CD4-positive, alpha-beta T cell treated with Interleukin-12 subunit alpha and Interleukin-12 subunit beta, for 1 hour (primary cell): ENCODE measurements around the gene ZNF462.

Experiments used
- DNase-seq: peaks from one replicate; pipeline ENCODE4 v3.0.0-alpha.2; 2020

The ZNF462 gene

DNA sequence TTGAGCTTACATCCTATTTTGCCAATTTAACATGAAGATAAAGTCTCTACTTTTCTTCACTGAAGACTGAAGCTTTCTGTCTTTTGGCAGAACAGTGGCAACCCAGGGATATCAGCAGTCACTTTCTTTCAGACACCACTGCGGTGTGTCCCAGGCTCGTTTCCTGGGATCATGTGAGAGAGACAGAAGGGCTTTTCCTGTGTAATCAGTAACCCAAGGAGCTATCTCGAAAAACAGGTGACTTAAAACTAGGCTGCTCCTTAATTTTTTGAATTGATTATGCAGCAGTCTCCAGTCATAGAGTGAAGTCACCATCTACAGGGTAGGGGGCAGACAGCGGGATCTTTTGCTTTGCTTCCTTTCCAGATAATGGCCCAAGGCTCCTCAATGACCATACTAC is 68.5 kb downstream of the ZNF462 start:
- DNase-seq, result no peak

DNA sequence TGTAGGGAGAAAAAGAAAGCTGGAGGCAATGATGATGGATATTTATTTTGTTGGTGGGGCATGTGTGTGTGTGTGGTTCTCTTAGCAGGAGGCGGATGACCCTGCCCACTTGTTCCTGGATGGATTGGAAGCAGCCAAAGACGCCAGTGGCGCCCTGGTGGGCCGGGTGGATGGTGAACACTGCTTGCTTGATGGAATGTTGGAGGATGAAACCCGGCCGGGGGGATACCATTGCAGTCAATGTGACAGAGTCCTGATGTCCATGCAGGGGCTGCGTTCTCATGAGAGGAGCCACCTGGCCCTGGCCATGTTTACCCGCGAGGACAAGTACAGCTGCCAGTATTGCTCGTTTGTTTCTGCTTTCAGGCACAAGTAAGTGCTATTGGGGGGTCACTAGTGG is 69.2 kb downstream of the ZNF462 start:
- DNase-seq, result no peak

DNA sequence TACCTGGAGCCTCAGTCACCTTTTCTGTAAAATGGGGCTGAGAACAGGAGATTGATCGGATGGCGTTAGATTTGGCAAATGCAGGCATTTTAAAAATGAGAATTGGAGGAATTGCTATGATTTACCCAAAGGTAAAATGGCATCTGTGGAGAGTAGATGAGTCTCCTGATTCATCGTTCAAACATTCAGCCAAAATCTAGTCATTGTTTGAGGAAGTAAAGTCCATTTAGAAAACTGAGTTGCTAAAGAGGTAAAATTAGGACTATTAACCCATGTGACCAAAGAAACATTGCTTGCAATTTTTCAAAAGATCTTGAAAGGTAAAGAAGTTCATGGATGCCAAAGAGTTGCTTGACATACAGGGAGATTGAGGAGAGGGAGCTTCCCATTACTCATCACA is 69.7 kb downstream of the ZNF462 start:
- no peak for DNase-seq

DNA sequence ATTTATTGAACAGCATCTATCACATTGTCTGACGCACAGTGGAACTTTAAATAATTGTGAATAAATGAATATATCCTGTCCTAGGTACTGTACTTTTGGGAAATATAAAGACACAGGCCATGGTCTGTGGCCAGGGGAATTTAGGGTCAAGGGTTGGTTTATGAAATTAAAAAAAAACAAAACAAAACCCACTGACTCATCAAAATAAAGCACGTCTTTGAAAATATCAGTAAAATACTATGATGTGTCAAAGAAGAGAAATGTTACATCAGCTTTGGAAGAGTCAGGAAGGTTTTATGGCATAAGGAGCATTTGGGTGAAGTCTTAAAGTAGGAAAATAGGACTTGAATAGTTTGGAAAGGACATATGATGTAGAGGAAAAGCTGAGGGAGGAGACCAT is 70.5 kb downstream of the ZNF462 start:
- DNase-seq, result no peak

DNA sequence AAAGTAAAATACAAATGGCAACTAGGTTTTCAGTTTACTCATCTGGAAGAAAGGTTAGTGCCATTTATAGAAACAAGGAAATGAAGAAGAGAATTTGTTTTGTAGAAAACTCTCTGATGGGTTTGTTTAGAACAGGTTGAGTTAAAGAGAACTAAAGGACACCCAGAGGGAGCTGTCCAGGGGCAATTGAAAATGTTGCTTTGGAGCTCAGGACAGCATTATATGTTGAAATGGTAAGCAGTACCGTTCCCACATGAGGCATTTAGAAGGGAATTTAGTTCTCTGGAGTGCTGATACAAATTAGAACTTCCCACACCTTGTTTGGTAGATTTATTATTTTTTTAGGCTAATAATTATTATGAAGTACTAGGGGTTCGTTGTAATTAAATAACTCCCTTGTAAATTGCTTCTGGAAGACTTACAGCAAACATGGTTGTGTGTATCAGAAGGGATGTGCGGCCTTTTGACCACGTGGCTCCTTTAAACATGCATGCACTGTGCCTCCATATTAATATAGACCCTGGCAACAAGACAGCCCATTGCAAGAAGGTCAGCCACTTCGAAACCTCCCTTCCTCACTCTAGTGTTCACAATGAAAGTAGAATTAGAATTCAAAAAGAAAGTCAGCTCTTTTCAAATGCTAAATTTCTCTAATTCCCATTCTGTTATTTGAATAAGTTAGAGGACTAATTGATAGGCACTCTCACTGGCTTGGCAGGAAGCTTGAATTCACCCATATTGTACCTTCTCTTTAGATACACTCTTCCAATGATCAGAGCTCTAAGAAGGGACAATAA is 71.7 kb downstream of the ZNF462 start:
- no peak for DNase-seq

DNA sequence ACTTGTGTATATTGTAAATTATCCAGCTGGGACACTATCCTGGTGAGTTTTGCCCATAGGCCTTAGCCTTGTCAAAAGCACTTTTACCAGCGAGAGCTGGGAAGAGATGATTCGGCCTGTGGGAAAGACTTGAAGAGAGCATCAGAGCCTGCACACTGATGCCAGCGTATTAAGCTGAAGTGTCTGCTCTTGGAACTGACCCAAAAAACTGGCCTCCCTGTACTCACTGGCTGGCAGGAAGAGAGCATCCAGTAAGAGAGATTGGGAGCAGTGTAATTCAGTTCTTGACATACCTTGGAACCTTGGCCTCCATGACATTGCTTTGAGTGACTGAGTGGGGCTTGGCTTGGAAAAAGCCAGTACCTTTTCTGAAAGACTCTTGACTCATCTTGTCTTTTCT is 73.7 kb downstream of the ZNF462 start:
- no peak for DNase-seq

DNA sequence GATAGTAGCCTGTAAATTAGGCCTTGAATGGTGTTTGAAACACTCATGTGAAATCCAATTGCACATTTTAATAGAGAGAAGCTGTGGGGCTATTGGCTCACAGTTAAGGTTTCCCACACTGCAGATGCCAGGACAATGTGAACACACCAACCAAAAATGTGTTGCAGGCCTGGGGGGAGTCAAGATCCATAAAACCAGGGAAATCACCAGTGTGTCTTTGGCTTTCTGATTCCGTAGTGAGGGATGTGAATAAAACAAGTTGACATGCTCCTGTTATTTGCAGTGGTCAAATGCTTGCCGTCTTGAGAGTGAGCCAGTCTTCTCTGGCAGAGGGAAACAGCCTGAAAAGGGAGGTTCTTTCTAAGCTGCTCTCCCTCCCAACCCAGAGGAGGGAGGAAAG is 79.0 kb downstream of the ZNF462 start:
- DNase-seq, result no peak

DNA sequence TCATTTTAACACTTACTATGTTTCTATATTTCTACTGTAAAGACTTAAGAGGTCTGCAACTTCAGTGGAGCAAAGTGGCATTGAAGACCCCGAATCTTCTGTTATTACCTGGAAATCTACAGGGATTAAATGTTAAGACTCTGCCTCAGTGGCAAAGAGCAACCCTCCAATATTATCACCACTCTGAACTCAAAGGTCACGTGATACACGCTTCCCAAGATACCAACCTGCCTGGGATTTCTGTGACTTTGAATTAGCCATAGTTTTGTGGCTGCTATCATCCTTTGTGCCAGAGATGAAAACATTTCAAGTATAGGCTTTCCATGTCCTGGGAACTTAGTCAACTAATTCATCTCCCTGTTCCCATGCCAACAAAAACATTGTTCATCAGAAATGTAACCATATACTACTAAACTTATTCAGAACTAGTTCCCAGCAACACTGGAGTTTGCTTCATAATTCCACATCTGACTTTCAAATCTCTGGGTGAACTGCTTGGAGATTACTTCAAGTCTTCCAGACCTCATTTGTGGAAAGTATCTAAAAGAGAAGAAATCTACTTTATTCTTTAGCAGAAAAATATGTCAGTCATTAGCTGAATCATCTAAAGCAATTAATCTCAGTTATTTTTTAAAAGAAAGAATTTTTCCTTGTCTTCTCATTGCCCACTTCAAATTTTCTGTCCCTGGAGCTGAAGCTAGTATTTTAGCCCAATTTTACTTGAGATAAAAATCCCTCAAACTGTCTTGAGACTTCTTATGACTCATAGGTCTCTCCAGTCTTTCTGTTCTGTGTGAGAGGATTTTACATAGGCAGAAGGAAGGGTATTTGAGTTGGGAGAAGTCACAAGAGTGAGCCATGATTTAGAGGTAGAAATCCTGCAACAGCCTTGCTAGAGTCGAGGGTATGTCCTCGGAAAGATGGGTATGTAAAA is 83.0 kb downstream of the ZNF462 start:
- DNase-seq, result no peak

DNA sequence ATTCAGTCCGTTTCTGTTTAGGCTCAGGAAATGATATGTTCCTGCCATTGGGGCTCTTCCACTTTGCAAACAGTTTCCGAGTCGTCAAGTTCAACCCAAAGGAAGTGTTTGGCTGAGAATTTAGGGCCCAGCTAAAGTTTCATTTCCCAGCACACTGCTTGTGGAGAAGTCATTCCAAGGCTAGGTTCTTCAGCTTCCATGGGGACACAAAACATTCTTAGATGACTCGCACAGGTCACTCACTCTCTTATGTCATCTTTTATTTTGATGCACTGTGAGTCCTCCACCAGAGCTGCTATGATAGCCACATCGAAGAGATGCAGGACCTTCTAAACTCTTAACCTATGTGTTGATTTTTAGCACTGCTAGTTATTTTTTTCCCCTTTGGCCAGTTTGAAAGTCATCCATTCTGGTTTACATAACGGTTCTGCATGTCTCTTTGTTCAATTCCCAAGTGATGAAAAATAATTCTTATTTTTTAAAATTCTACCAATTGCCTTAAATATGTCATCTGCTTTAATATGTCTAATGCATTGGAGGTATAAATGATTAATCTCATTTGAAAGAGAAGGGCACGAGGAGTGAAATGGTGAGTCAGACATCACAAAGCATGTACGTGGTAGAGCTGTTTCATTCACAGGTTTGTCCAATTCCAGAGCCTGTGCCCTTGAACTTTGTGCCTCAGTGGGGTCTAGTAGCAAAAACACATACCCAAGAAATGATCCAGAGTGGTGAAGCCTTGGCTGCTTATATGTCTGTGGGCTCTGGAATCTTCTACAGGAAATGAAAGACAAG is 84.3 kb downstream of the ZNF462 start:
- DNase-seq, result no peak

DNA sequence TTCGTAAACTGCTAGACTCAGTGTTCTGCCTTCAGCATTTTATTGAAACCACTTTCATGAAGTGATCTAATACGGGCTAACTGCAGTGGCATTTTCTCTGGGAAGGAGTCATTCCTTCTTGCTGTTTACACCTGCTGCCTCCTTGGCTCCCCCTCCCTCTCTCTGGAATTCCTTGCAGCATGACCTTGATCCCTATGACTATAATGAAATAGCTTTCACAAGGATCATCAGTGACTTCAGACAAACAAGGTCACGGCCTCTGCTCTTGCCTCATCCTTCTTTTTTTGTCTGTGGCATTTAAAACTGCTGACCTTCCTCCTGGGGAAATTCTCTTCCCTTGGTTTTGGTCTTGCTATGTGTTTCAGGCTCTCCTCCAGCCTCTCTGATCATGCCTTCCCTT is 90.2 kb downstream of the ZNF462 start:
- DNase-seq, result no peak

DNA sequence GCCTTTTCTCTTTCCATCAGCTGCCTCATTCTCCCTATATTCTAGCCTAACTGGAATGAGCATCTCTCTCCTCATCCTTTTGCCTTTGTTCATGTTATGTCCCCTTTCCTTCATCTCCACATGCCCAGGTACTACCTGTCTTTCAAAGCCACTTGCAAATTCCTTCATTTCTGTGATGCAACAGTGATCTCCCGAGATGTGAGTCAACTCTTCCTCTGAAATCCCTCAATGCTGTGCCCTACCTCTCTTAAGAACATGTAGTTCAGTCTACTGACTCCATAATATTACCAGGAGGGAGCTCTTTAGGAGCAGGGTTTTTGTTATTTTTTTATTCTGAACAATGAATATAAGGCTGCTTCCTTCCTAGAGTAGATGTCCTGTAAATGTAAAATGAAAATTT is 91.6 kb downstream of the ZNF462 start:
- no peak for DNase-seq

DNA sequence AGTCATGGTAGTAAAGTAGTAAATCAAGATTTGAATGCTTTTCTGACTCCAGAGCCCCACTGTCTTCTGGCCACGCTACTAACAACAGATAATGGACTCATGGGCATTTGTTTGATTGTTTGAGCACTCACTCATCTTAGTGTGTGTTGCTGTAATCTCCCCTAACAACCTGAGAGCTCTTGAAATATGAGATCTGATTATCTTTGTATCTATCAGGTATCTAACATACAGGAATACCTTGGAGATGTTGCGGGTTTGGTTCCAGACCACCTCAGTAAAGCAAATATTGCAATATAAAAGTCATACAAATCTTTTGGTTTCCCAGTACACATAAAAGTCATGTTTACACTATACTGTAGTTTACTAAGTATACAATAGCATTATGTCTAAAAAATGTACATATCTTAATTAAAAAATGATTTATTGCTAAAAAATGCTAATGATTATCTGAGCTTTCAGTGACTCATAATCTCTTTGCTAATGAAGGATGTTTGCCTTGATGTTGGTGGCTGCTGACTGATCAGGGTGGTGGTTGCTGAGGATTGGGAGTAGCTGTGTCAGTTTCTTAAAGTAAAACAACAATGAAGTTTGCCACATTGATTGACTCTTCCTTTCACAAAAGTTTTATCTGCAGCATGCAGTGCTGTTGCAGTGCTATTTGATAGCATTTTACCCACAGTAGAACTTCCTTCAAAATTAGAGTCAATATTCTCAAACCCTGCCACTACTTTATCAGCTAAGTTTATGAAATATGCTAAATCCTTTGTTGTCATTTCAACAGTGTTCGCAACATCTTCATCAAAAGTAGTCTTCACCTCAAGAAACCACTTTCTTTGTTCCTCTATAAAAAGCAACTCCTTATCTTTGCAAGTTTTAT is 92.2 kb downstream of the ZNF462 start:
- no peak for DNase-seq

DNA sequence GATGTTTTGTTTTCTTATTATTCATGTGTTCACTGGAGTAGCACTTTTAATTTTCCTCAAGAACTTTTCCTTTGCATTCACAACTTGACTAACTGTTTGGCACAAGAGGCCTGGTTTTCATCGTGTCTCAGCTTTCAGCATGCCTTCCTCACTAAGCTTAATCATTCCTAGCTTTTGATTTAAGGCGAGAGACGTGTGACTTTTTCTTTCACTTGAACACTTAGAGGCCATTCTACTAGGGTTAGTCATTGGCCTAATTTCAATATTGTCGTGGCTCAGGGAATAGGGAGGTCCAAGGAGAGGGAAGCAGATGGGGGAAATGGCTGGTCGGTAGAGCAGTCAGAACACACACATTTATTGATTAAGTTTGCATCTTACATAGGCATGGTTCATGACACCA is 94.0 kb downstream of the ZNF462 start:
- no peak for DNase-seq

DNA sequence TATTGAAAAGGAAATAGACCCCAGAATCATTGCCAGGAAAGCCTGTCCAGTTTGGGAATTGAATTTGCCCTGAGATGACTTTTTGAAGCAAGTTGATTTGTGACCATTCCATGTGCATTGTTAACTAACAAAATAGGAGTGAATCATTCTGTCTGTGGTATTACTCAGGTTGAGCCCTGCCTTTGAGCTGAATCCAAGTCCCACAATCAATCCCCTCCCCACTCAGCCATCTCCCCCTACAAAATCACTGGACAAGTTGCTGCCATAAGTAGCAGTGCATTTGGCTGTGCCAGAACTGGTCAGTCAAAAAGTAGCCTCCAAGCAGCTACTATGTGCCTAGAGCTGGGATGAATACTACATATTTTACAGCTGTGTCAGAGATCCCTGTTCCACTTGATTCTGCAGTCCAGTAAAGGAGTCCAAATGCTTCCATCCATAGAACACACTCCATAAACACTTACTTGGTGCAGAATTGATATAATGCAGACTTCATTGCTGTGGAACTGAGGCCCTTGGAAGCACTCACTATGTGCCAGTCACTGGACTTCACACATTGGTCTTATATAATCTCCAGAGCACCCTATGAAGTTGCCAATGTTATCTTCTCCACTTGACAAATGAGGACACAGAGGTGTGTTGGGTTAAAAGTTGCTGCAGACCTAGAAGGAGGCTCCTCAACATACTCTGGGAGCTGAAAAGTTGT is 96.1 kb downstream of the ZNF462 start:
- no peak for DNase-seq

DNA sequence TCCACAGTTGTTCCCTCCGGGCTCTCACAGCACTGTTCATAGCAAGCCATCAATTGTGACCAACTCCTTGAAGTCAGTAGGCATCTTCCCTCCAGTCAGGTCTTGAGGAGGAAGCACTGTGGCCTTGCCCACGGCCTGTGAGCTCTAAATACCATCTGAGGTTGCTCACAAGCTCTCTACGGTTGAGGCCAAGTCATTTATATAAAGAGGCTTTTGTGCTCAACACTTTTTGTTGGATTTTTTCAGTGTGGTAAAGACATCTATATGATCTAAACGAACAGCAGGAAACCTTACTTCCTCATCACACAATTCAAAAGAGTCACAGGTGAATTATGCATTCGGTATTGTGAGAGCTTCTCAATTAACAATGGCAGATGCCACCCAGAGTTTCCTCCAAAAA is 97.3 kb downstream of the ZNF462 start:
- no peak for DNase-seq

DNA sequence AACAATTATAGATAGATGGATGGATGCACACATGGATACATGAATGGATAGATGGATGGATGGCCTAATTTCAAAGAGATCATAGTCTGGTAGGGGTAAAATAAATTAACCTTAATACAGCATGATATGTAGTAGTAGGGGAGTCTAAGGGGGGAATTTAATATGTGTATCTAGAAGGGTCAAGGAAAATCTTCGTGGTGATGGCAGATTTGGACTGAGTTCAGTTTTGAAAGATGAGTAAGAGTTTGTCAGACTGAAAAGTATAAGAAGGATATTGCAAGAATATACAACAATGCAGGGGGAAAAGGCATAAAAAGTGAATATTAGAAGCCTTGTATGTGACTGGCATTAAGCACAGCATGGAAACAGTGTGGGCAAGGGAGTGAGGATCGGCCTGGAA is 98.7 kb downstream of the ZNF462 start:
- no peak for DNase-seq

DNA sequence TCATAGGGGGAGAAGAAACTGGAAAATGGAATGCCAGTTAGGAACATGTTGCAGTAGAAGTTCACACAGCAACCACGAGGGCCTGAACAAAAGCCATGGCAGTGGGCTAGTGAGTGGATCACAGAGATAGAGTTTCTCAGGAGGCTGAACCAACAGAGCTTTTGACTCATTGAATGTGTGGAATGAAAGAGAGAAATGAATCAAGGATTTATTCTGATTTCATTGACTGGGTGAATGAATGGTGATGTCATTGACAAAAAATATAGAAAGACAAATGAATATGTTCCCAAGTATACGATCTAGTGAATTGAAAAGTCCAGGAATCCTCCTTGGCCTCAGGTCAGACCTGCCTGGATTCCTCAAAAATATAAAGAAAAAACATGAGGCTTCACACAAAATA is 99.2 kb downstream of the ZNF462 start:
- no peak for DNase-seq

DNA sequence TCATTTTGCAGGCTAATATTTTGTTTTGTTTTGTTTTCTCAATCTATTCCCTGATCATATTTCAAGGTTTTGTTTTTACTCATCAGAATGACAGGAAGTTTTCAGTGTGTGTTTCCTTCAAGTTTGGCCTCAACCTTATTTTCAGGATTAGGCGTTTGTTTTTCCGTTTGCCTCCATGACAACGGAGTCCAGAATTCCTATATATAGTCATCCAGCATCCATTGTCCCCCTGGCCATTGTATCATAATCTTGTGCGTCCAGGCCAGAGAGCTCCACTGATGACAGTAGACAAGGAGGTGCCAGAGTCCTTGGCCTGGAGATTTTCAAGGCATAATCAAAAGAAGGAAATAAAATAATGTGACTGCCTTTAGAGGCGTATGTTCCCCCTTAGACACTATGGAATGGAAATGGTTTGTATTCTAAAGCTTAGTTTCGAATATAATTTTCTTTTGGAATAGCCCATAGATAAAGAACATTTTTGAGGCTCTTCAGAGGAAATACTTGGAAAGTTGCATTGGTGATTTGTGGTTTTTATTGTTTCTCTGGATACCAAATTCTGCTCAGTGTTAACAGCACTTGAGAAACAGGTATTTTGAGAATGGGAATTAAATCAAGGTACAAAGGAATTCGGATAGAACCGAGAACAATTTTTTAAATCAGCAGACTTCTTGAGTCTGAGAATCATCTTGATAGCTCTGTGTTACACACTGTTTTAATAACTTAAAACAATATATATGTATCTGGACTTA is 99.8 kb downstream of the ZNF462 start:
- DNase-seq, result no peak

DNA sequence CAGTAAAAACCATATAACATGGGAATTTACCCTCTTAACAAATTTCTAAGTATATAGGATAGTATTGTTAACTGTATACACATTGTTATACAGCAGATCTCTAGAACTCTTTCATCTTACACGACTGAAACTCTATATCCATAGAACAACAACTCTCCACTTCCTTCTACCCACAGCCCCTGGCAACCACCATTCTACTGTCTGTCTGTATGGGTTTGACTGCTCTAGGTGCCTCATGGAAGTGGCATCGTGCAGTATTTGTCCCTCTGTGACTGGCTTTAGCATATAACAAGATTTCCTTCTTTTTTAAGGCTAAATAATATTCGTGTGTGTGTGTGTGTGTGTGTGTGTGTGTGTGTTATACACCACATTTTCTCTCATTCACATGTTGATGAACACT is 100.7 kb downstream of the ZNF462 start:
- no peak for DNase-seq

DNA sequence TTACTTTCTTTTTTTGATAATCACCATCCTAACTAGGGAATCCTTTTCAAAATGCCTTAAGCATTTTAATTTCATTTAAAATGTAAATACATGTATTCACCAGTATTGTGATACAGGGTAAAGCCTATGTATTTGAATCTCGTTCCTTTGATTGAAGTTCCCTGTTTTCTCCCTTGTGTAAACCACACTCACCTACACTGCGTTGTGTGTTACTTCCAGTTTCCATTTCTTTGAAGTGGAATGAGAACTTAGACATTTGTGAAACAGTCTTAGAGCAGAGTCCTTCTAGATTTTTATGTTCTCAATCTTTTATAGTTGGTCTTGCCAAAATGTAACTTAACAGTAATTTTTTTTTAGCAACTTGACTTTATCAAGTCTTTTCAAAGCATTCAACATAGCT is 101.4 kb downstream of the ZNF462 start:
- no peak for DNase-seq
